PC-3 (cell line): ENCODE measurements around the gene DAAM2.

Experiments
- CTCF ChIP-seq: fragments of 300-600 bp; sonication (generic); conservative IDR thresholded peaks from 2 replicates; pipeline ENCODE4 v1.5.1; 2017; ENCODE audit warnings: antibody characterized with exemption, low read depth, mild to moderate bottlenecking, low read length
- EZH2 ChIP-seq: fragments of 300-600 bp; sonication (generic); IDR thresholded peaks from one replicate; pipeline ENCODE4 v1.6.1; 2017; ENCODE audit warnings: antibody characterized with exemption, mild to moderate bottlenecking, low read length; ENCODE audit not compliant: unreplicated experiment
- EZH2phosphoT487 ChIP-seq: fragments of 300-600 bp; sonication (generic); IDR thresholded peaks from 2 replicates; pipeline ENCODE4 v1.6.1; 2018; ENCODE audit warnings: mild to moderate bottlenecking, antibody characterized with exemption, low read length, borderline replicate concordance

- peak; percentile 78 for TF ChIP-seq CTCF
- TF ChIP-seq EZH2phosphoT487: no peak
- TF ChIP-seq EZH2: no peak
Observed at GRCh38 chr6:39865011-39865888, 73.1 kb downstream of the DAAM2 start.
